IMR-90 (cell line): ENCODE results near the gene RAPGEF1.

Experiments
- CEBPB ChIP-seq: IDR thresholded peaks from 2 replicates; pipeline ENCODE4 v1.6.1; 2012; ENCODE audit warnings: low read depth, low read length, improper control_type of control experiment
- CHD1 ChIP-seq: IDR thresholded peaks from 2 replicates; pipeline ENCODE4 v1.6.1; 2012; ENCODE audit warnings: low read depth, low read length, improper control_type of control experiment
- CTCF ChIP-seq: conservative IDR thresholded peaks from 2 replicates; pipeline ENCODE4 v1.5.1; 2012; ENCODE audit warnings: mild to moderate bottlenecking, low read depth, low read length, improper control_type of control experiment
- ELK1 ChIP-seq: fragments of 150-350 bp; IDR thresholded peaks from 2 replicates; pipeline ENCODE4 v1.6.1; 2016; ENCODE audit warnings: low read depth, mild to moderate bottlenecking, low read length, moderate library complexity, borderline replicate concordance
- MAFK ChIP-seq: IDR thresholded peaks from 2 replicates; pipeline ENCODE4 v1.6.1; 2012; ENCODE audit warnings: low read depth, low read length, improper control_type of control experiment
- MXI1 ChIP-seq: IDR thresholded peaks from 2 replicates; pipeline ENCODE4 v1.6.1; 2012; ENCODE audit warnings: low read depth, mild to moderate bottlenecking, low read length, moderate library complexity, borderline replicate concordance
- POLR2A ChIP-seq: IDR thresholded peaks from 2 replicates; pipeline ENCODE4 v1.6.1; 2012; ENCODE audit warnings: mild to moderate bottlenecking, low read depth, low read length
- RAD21 ChIP-seq: IDR thresholded peaks from 2 replicates; pipeline ENCODE4 v1.6.1; 2012; ENCODE audit warnings: low read length, improper control_type of control experiment
- USF2 ChIP-seq: fragments of 150-350 bp; IDR thresholded peaks from 2 replicates; pipeline ENCODE4 v1.6.1; 2017; ENCODE audit warnings: mild to moderate bottlenecking, antibody characterized with exemption, low read length, low read depth

GRCh38 chr9:131764568-131764967, 24.7 kb upstream of the RAPGEF1 start:
- TF ChIP-seq CHD1 (no peak), USF2 (no peak), POLR2A (no peak), CTCF (no peak), ELK1 (no peak), RAD21 (no peak), MAFK (no peak), CEBPB (no peak), MXI1 (no peak)
